H9 (cell line): ENCODE results near the gene IL1A. TPM values are rescaled to one million over a fixed set of nuclear protein-coding genes. Genes with fewer than 3 reads are reported as not detected.

Experiments used
- DNase-seq: peaks from one replicate; pipeline ENCODE4 v3.0.0-alpha.2; 2017
- H2AFZ ChIP-seq: one replicate; pipeline ENCODE4 v1.6.1; 2013; ENCODE audit warnings: mild to moderate bottlenecking, low read length, control low read depth, moderate library complexity
- H2AK5ac ChIP-seq: 2 replicates; pipeline ENCODE4 v1.6.1; 2013; ENCODE audit warnings: low read length, control low read depth, mixed read lengths; ENCODE audit not compliant: insufficient read length
- H2BK120ac ChIP-seq: one replicate; pipeline ENCODE4 v1.6.1; 2013; ENCODE audit warnings: low read depth, mild to moderate bottlenecking, low read length, control low read depth, inconsistent platforms; ENCODE audit not compliant: poor library complexity, severe bottlenecking
- H2BK12ac ChIP-seq: 2 replicates; pipeline ENCODE4 v1.6.1; 2013; ENCODE audit warnings: low read length, control low read depth, mixed read lengths, low read depth; ENCODE audit not compliant: insufficient read length
- H2BK15ac ChIP-seq: 2 replicates; pipeline ENCODE4 v1.6.1; 2013; ENCODE audit warnings: low read depth, low read length, control low read depth
- H2BK20ac ChIP-seq: one replicate; pipeline ENCODE4 v1.6.1; 2013; ENCODE audit warnings: low read depth, mild to moderate bottlenecking, low read length, control low read depth, inconsistent platforms; ENCODE audit not compliant: poor library complexity, severe bottlenecking
- H2BK5ac ChIP-seq: 2 replicates; pipeline ENCODE4 v1.6.1; 2013; ENCODE audit warnings: low read length, control low read depth, mixed read lengths; ENCODE audit not compliant: insufficient read length
- H3K14ac ChIP-seq: 2 replicates; pipeline ENCODE4 v1.6.1; 2013; ENCODE audit warnings: low read length, control low read depth; ENCODE audit not compliant: insufficient read depth
- H3K18ac ChIP-seq: 2 replicates; pipeline ENCODE4 v1.6.1; 2013; ENCODE audit warnings: low read depth, mild to moderate bottlenecking, mixed read lengths, low read length, control low read depth; ENCODE audit not compliant: insufficient read length
- H3K23ac ChIP-seq: 2 replicates; pipeline ENCODE4 v1.6.1; 2013; ENCODE audit warnings: low read length, control low read depth, mixed read lengths, low read depth; ENCODE audit not compliant: insufficient read length
- H3K23me2 ChIP-seq: 2 replicates; pipeline ENCODE4 v1.6.1; 2013; ENCODE audit warnings: low read depth, mild to moderate bottlenecking, mixed read lengths, low read length, control low read depth; ENCODE audit not compliant: insufficient read length, poor library complexity, severe bottlenecking
- H3K27ac ChIP-seq: 2 replicates; pipeline ENCODE4 v1.5.1; 2013; ENCODE audit warnings: low read length, control low read depth, mixed read lengths, low read depth; ENCODE audit not compliant: insufficient read length
- H3K27me3 ChIP-seq: 2 replicates; pipeline ENCODE4 v1.6.1; 2013; ENCODE audit warnings: low read length, control low read depth, inconsistent platforms; ENCODE audit not compliant: insufficient read depth
- H3K4ac ChIP-seq: 2 replicates; pipeline ENCODE4 v1.6.1; 2013; ENCODE audit warnings: low read depth, mild to moderate bottlenecking, control low read depth, inconsistent platforms, low read length, moderate library complexity
- H3K4me1 ChIP-seq: 2 replicates; pipeline ENCODE4 v1.6.1; 2013; ENCODE audit warnings: low read length, control low read depth, inconsistent platforms; ENCODE audit not compliant: insufficient read depth
- H3K4me2 ChIP-seq: 2 replicates; pipeline ENCODE4 v1.6.1; 2013; ENCODE audit warnings: low read length, control low read depth, mixed read lengths; ENCODE audit not compliant: insufficient read length, insufficient read depth
- H3K56ac ChIP-seq: 2 replicates; pipeline ENCODE4 v1.6.1; 2013; ENCODE audit warnings: low read depth, mild to moderate bottlenecking, mixed read lengths, low read length, control low read depth; ENCODE audit not compliant: insufficient read length
- H3K79me1 ChIP-seq: 2 replicates; pipeline ENCODE4 v1.6.1; 2013; ENCODE audit warnings: low read depth, mild to moderate bottlenecking, moderate library complexity, low read length, control low read depth, inconsistent platforms; ENCODE audit not compliant: insufficient read depth, poor library complexity, severe bottlenecking
- H3K79me2 ChIP-seq: 2 replicates; pipeline ENCODE4 v1.6.1; 2013; ENCODE audit warnings: low read length, control low read depth, inconsistent platforms; ENCODE audit not compliant: insufficient read depth
- H3K9ac ChIP-seq: 2 replicates; pipeline ENCODE4 v1.6.1; 2013; ENCODE audit warnings: low read length, control low read depth, mixed read lengths; ENCODE audit not compliant: insufficient read length; ENCODE audit errors: extremely low read depth
- H3K9me3 ChIP-seq: one replicate; pipeline ENCODE4 v1.6.1; 2013; ENCODE audit warnings: low read depth, low read length, inconsistent platforms; ENCODE audit not compliant: control insufficient read depth
- H3T11ph ChIP-seq: one replicate; pipeline ENCODE4 v1.6.1; 2013; ENCODE audit warnings: mild to moderate bottlenecking, low read length, control low read depth, inconsistent platforms
- H4K20me1 ChIP-seq: one replicate; pipeline ENCODE4 v1.6.1; 2013; ENCODE audit not compliant: control insufficient read depth, insufficient read length, insufficient read depth
- H4K5ac ChIP-seq: 2 replicates; pipeline ENCODE4 v1.6.1; 2013; ENCODE audit warnings: low read depth, mild to moderate bottlenecking, mixed read lengths, low read length, control low read depth; ENCODE audit not compliant: insufficient read length
- H4K8ac ChIP-seq: replicated peaks from 2 replicates; pipeline ENCODE4 v1.6.1; 2013; ENCODE audit warnings: low read length, control low read depth, mixed read lengths, low read depth; ENCODE audit not compliant: insufficient read length
- H4K91ac ChIP-seq: 2 replicates; pipeline ENCODE4 v1.6.1; 2013; ENCODE audit warnings: low read depth, mild to moderate bottlenecking, moderate library complexity, mixed read lengths, low read length, control low read depth; ENCODE audit not compliant: insufficient read length
- H3K27ac Mint-ChIP-seq, 3 experiments: 2 replicates in 2 of 3; 3 replicates in 1 of 3; pipeline ENCODE4 v1.8.0; 2020 to 2021; ENCODE audit warnings: mixed read lengths in 3 of 3, mild to moderate bottlenecking in 1 of 3, moderate library complexity in 1 of 3
- H3K27me3 Mint-ChIP-seq: 2 replicates; pipeline ENCODE4 v1.8.0; 2021; ENCODE audit warnings: low read depth, mild to moderate bottlenecking, moderate library complexity, mixed read lengths
- H3K36me3 Mint-ChIP-seq, 3 experiments: 2 replicates in 2 of 3; 3 replicates in 1 of 3; pipeline ENCODE4 v1.8.0; 2020 to 2021; ENCODE audit warnings: low read depth in 3 of 3, mixed read lengths in 3 of 3; ENCODE audit not compliant: insufficient read depth in 1 of 3
- H3K4me1 Mint-ChIP-seq, 2 experiments: 2 replicates each; pipeline ENCODE4 v1.8.0; 2020; ENCODE audit warnings: mixed read lengths in 2 of 2
- H3K4me3 Mint-ChIP-seq, 2 experiments: 2 replicates in 1 of 2; 3 replicates in 1 of 2; pipeline ENCODE4 v1.8.0; 2020 to 2021; ENCODE audit warnings: mild to moderate bottlenecking in 2 of 2, mixed read lengths in 2 of 2, moderate library complexity in 1 of 2
- H3K9me3 Mint-ChIP-seq, 2 experiments: 2 replicates in 1 of 2; 3 replicates in 1 of 2; pipeline ENCODE4 v1.8.0; 2020; ENCODE audit warnings: mild to moderate bottlenecking in 2 of 2, mixed read lengths in 2 of 2, moderate library complexity in 1 of 2
- CTCF ChIP-seq: fragments of 200-600 bp; sonication (generic); conservative IDR thresholded peaks from 3 replicates; pipeline ENCODE4 v1.8.0; 2021; ENCODE audit warnings: antibody characterized with exemption, mild to moderate bottlenecking
- WGBS: extraction: QIAGEN DNeasy Blood & Tissue Kit; methylation state at CpG from one replicate; pipeline ENCODE4 v1.1.7; 2013; ENCODE audit warnings: missing lambda C conversion rate, low lambda C conversion rate, mixed read lengths; ENCODE audit not compliant: insufficient read length; ENCODE audit errors: extremely low coverage; 5-methylcytosine and 5-hydroxymethylcytosine counted together
- total RNA-seq: library from RNA; stranded (reverse); gene quantifications from 2 replicates; pipeline ENCODE4 v1.2.1, GENCODE V29; 2021

IL1A gene
- total RNA-seq, 1 experiment from 2014 or later: 0.35 TPM

DNA sequence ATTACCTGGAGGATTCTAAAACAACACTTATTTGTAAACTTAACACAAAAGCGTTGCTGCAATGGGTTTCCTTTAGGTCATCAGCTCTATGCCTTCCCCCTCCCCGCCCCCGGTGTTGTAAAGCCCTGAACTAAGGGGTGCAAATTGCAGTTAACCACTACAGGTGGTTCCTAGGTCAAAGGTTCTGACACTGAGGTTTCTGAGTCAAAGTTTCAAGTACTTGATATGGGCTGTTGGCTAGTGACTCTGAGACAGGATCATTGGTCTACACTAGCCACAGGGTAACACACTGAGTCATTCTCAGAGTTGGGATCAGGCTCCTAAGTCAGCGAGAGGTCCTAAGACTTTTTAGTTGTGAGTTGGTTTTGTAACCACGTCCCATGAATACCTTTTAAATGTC lies 36.8 kb upstream of the IL1A start:
- no CpG with 5 or more reads among the region's 5 CpGs for WGBS
- Histone ChIP-seq H3K23ac (no peak overlapping the region), H3K4ac (no peak overlapping the region), H2AFZ (no peak overlapping the region), H3K79me1 (no peaks in the 10 kb centered on the region), H4K8ac (no peak overlapping the region), H3K4me2 (no peak overlapping the region), H2BK120ac (no peak overlapping the region), H3K27me3 (no peaks in the 10 kb centered on the region), H3K18ac (no peak overlapping the region), H2AK5ac (no peak overlapping the region), H3K23me2 (no peaks in the 10 kb centered on the region), H3K9ac (no peak overlapping the region), H2BK20ac (no peak overlapping the region), H4K91ac (no peak overlapping the region), H3K27ac (no peak overlapping the region), H3K56ac (no peak overlapping the region), H2BK12ac (no peak overlapping the region), H3T11ph (no peak overlapping the region), H2BK15ac (no peak overlapping the region), H2BK5ac (no peak overlapping the region), H3K4me1 (peaks cover 10% of the 10 kb centered on the region; the same call in 1 of the 2 replicates), H3K14ac (no peak overlapping the region), H4K20me1 (no peaks in the 10 kb centered on the region), H4K5ac (no peak overlapping the region), H3K79me2 (no peaks in the 10 kb centered on the region), H3K9me3 (no peaks in the 10 kb centered on the region)
- Mint-ChIP-seq H3K4me1 (peaks cover 40 to 41% of the 10 kb centered on the region in 2 experiments), H3K36me3 (peaks cover 0 to 2% (median 0%) of the 10 kb centered on the region in 3 experiments; a peak in 2 of 7 replicates), H3K27me3 (peaks cover 3% of the 10 kb centered on the region; the same call in 1 of the 2 replicates), H3K4me3 (no peak overlapping the region), H3K27ac (peak overlapping the region in 1 of 3 experiments; percentile 36; a peak in 1 of 7 replicates), H3K9me3 (peaks cover 0 to 3% of the 10 kb centered on the region in 2 experiments; a peak in 3 of 5 replicates)
- DNase-seq: no peak
- TF ChIP-seq CTCF: no peak
